ENCODE data around the gene MIF4GD. TPM values are rescaled to one million over a fixed set of nuclear protein-coding genes. Genes with fewer than 3 reads are reported as not detected.

Gene MIF4GD
- total and polyA plus RNA-seq, 10 of the 15 experiments (the other 5 are each of a cell fraction or from before 2014, with no cell fraction given), result 22.8 to 96.2 (median 60.1) TPM

GRCh38 chr17:75263055-75263454, 8.0 kb downstream of the MIF4GD start:
- no peak overlapping the region for H3K9ac ChIP-seq (ENCODE audit: control insufficient read depth, insufficient read depth, low read length)
- no peak overlapping the region for H2AFZ ChIP-seq (ENCODE audit: control insufficient read depth, low read depth, low read length)

More at GRCh38 chr17:75263055-75263454, 8.0 kb downstream of the MIF4GD start:
- H3K79me2 ChIP-seq (ENCODE audit: control insufficient read depth, insufficient read depth, low read length), result peaks cover 53% of the 10 kb centered on the region
- ATAC-seq (no peak), DNase-seq (ENCODE audit: low read depth, low spot score) (no peak), FAIRE-seq (no peak)
- 98% methylated on average over 4 of the region's 4 CpGs for WGBS (ENCODE audit: insufficient coverage, insufficient replicate concordance, low lambda C conversion rate, missing lambda C conversion rate)
- intact Hi-C loops (cut with micrococcal nuclease; ENCODE audit: unreplicated experiment) (loop anchor here (10.0 kb wide), 1 partner anchor 252 kb away; the partner anchor contains the start of genes CASKIN2 and TSEN54), in situ Hi-C loops (cut with MboI) (no loop called here)
- CTCF ChIA-PET, result interaction anchor here (0.7 to 4.8 kb wide), 9 partner anchors 8 to 149 kb away, joined by 3 to 58 read pairs (median 5); partner anchors contain the start of genes GRB2, MIF4GD and SLC25A19
- no peaks in the 10 kb centered on the region for H3K27me3 ChIP-seq (replicated peaks in 1 of 2; ENCODE audit: control insufficient read depth in 2 of 2, insufficient read depth in 2 of 2, low read length in 1 of 2)
- TF ChIP-seq RCOR1 (conservative IDR thresholded peaks at IDR 0.05; ENCODE audit: low read depth, low read length) (no peak), ZNF24 (IDR thresholded peaks at IDR 0.05) (no peak), FOS (IDR thresholded peaks at IDR 0.05; ENCODE audit: borderline replicate concordance, extremely low read depth, insufficient read length) (no peak), ZNF687 (IDR thresholded peaks at IDR 0.05) (no peak), NBN (IDR thresholded peaks at IDR 0.05) (no peak), CHD1 (IDR thresholded peaks at IDR 0.05; ENCODE audit: low read depth, low read length) (no peak), IKZF2 (IDR thresholded peaks at IDR 0.05) (no peak), WRNIP1 (IDR thresholded peaks at IDR 0.05; ENCODE audit: borderline replicate concordance, low read depth, low read length) (no peak), ZNF207 (IDR thresholded peaks at IDR 0.05; ENCODE audit: borderline replicate concordance) (no peak), ZBTB11 (CRISPR knock-in tag; IDR thresholded peaks at IDR 0.05) (no peak), BCL11A (IDR thresholded peaks at IDR 0.05; ENCODE audit: low read depth, low read length) (no peak), JUNB (IDR thresholded peaks at IDR 0.05) (no peak), MEF2B (IDR thresholded peaks at IDR 0.05; ENCODE audit: partially characterized antibody, poor library complexity, severe bottlenecking) (no peak), RUNX3 (IDR thresholded peaks at IDR 0.05; ENCODE audit: low read length) (no peak), BMI1 (IDR thresholded peaks at IDR 0.05; ENCODE audit: borderline replicate concordance) (no peak), MTA2 (IDR thresholded peaks at IDR 0.05; ENCODE audit: low read depth) (no peak)
- TF ChIP-seq, protein P1, sequence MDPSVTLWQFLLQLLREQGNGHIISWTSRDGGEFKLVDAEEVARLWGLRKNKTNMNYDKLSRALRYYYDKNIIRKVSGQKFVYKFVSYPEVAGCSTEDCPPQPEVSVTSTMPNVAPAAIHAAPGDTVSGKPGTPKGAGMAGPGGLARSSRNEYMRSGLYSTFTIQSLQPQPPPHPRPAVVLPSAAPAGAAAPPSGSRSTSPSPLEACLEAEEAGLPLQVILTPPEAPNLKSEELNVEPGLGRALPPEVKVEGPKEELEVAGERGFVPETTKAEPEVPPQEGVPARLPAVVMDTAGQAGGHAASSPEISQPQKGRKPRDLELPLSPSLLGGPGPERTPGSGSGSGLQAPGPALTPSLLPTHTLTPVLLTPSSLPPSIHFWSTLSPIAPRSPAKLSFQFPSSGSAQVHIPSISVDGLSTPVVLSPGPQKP (IDR thresholded peaks at IDR 0.05; ENCODE audit: low read depth, low read length), result no peak
- H4K20me1 ChIP-seq (ENCODE audit: control insufficient read depth, insufficient read depth), result no peaks in the 10 kb centered on the region
- H3K4me2 ChIP-seq (ENCODE audit: control insufficient read depth, insufficient read depth), result no peak overlapping the region; the same call in 1 of the 2 replicates
- H3K9me3 ChIP-seq (replicated peaks; ENCODE audit: control insufficient read depth, insufficient read depth, low read length), result no peaks in the 10 kb centered on the region
- 0 out of 2 replicates have a peak overlapping the region, but pooled peaks have one; percentile 86 for H3K4me3 ChIP-seq
- H3K27ac ChIP-seq (ENCODE audit: control insufficient read depth, insufficient read depth), result no peak overlapping the region
- SMC1A ChIA-PET (ENCODE audit: uncharacterized antibody, unreplicated experiment), result interaction anchor here (0.9 to 5.0 kb wide), 8 partner anchors 7 to 149 kb away, joined by 3 to 62 read pairs (median 4); partner anchors contain the start of gene MIF4GD
- peaks cover 12 to 14% of the 10 kb centered on the region in 2 experiments for H3K36me3 ChIP-seq (ENCODE audit: control insufficient read depth in 2 of 2, insufficient read depth in 2 of 2, low read length in 1 of 2)
- RAD21 ChIA-PET (ENCODE audit: unreplicated experiment), result interaction anchor here (0.6 to 3.5 kb wide), 9 partner anchors 8 to 484 kb away, joined by 3 to 43 read pairs (median 4); partner anchors contain the start of genes MIF4GD and SLC25A19
- BruUV-seq (replicated peaks), result no TSS peak
- peaks cover 9% of the 10 kb centered on the region for H3K4me1 ChIP-seq (ENCODE audit: control insufficient read depth, insufficient read depth, low read length)
- POLR2A ChIA-PET, result interaction anchor here (0.9 to 4.8 kb wide), 7 partner anchors 8 to 154 kb away, joined by 3 to 81 read pairs (median 13); partner anchors contain the start of genes ARMC7, MIF4GD and SLC25A19
